ENCODE measurements around the gene GJA3.

Gene GJA3

DNA sequence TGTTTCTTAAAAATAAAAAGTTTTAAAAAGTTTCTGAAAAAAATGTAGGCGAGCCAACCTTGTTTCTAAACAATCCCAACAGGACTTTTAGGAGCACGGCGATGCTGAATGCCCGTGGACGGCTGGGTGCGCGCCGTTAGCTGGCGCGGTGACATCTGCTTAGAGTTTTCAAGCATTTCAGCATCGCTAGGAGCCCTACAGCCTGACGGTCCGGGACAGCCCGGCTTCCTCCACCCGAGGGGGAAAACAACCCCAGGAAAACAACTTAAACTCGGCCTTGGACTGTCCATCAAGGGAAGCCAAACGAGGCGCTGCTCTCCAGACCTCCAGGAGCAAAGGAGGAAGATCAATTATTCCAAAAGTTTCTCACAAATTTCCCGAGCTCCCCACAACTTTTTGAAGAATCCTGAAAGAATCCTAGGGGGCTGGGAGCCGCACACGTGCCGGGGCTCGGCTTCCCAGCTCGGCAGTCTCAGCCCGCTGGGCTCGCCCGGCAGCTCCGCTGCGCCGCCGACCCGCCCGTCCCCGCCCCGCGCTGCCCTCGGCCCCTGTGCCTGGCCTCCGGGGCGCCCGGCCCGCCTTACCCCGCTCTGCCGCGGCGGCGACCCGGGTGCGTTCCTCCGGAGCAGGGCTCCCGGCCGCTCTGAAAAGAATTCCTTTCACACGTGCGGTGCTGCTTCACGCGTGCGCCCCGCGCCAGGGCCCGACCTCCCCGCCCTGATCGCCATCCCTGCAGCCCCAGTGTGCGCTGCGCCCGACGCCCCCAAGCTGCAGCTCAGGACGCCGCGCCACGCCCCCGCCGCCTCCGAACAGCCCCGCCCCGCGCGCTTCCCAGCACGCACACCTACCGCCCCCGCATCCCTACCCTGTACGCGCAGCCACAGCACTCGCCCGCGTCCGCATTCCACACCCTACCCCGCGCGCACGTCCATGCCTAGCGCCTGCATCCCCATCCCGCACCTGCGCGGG, at the start of gene GJA3:
Gene GJA3 (minus strand): TSS at position 747 of the 969 bp plus-strand sequence. CDS start 17,764 bp downstream, outside the sequence.
- DNase-seq (ENCODE audit: low read depth in 2 of 2): peak in 1 of 2 donors; percentile 35

DNA sequence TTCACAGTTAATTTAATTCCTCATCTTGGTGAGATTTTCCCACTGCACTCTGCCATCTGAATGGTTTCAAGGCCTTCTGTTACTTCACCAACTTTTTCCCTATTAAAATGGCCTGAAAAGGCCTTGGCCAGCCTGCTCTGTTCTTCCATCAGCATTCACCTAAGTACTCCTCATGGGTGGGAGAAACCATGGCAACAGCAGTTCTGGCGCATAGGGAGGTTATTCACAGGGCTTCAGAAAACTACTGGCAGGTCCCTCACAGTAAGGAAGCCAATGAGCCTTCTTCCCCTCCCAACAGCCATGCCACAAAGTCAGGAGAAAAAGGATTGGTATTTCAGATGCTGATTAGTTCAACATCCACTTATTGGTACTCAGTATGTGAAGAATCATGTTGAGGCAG, 49.1 kb upstream of the GJA3 start:
- DNase-seq (ENCODE audit: low read depth in 2 of 2): no peak

DNA sequence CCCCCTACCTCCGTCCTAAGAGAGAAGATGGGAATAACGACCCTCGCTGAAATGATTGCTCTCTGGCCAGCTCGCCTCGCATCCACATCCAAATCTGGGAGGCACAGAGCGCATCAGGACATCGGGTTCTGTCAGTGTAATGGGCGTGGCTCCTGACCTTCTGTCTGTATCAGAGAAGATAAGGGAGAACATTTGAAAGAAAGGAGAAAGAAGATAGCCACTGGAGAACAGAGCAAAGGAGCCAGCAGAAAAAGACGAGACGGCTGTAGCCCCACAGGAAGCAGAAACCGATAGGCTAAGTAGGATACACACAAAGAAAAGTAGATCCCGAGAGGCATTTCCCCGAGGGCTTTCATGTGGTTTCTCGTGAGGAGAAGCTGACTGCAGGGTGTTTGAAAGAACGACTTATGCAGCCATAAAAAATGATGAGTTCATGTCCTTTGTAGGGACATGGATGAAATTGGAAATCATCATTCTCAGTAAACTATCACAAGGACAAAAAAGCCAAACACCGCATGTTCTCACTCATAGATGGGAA, 45.9 kb upstream of the GJA3 start:
- no peak for DNase-seq (ENCODE audit: low read depth in 2 of 2)

DNA sequence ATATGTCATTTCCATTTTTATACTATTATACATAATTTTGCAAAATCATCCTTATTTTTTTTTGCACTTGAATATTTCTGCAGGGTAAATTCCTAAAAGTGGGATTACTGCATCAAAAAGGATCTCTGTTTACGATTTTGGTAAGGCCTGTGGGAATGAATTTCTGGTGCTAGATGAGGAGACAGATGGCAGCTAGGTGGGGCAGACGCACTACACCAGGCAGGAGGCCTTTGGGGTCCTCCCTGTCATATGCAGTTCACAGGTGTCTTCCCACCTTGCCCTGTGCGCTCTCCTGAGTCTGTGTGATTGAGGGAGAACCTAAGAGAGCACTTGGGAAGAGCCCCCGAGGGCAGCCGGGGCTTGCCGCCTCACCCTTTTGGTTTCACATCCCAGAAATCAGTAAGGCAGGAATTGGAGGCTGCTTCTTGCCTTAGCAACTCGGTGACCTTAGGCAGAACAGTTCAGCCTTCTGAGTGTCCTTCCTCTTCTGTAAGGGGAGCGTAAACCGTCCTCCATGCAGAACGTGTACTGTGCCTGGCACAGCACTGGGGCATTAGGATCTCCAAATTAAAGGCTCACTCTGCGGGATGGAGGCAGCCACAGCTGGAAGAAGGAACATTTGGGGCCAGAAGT, 45.3 kb upstream of the GJA3 start:
- DNase-seq (ENCODE audit: low read depth in 2 of 2): no peak

DNA sequence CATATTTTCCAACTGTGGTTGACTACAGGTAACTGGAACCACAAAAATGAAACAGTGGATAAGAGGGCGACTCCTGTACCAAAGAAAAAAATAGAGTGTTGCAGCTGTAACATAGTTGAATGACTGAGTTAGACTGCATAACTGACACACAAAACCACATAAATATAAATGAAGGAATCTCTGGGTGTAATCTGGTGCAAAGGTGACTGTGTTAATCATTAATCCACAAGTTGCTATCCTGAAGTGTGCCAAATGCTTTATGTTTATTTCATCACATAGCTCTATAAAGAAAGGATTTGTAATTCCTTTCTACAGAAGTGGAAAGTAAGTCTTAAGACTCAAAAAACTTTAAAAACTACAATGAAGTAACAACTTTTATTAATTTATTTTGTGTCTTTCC, 37.9 kb upstream of the GJA3 start:
- no peak for DNase-seq (ENCODE audit: low read depth in 2 of 2)

DNA sequence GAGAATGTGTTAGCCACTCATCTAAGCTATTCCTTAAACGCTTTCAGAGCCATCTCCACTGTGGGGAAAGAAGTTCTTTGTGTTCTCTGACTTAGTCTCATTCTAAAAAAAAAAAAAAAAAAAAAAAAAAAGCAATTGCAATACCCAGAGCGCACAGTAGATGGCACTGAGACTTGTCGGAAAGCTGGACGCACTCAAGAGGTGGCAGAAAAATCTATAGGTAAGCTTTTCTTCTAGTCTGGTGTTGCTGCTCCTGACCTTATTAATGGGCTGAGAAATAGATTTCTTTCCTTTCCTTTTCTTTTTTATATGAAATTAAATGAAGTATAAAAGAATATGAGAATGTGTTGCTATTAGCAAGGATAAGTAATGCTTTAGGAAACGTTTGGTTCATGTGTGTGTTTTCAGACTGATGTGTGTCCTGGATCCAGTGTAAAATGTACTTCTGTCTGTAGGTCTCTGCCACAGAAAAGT, 36.5 kb upstream of the GJA3 start:
- DNase-seq (ENCODE audit: low read depth in 2 of 2): no peak

DNA sequence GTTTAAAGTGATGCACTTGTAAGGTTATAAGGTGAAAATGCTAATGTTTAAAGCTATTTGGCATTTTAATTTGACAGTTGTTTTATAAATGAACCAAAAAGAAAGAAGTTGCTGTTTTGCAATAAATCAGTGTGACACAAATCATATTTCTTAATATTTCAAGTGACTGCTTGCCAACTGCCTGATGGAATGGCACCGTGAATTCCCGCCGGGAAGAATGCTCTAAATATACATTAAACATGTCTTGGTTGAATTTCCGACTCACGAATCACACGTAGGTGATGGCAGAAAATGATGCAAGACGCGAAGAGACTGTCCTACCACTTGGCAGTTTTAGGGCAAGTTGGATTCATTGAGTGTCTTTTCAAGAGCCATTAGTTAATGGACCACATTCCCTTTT, 34.9 kb upstream of the GJA3 start:
- DNase-seq (ENCODE audit: low read depth in 2 of 2): no peak

DNA sequence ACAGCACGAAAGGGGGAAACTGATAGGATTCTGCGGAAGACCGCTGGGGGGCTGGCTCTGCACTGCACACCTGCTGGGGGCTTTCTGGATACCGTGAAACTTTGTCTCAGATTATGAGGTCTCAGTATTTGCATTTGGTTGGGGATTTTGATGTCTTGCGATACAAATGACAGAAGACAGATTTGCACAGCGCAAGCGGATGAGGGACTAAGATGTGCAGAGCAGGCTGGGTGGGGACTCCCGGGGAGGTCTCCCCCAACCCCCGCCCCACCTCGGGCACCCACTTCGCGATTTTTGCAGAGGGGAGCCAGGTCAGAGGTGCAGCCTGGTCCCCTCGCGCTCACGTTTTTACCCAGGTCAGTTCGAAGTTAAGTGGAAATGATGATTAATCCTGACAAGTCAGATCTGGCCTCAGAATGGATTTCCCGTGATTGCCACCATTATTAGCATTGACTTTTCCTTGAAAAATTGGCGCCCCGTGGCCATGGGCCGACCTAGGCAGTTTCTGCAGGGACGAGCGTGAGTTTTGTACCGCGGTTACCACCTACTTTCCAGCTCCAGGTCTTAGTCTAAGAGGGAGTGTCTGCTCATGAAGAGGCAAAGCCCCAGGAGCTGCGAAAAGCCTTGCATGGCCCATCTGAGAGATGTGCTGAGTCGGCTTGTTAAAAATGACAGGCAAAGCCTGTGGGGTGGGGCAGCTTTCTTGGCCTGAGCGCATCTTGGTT, 33.2 kb upstream of the GJA3 start:
- no peak for DNase-seq (ENCODE audit: low read depth in 2 of 2)

DNA sequence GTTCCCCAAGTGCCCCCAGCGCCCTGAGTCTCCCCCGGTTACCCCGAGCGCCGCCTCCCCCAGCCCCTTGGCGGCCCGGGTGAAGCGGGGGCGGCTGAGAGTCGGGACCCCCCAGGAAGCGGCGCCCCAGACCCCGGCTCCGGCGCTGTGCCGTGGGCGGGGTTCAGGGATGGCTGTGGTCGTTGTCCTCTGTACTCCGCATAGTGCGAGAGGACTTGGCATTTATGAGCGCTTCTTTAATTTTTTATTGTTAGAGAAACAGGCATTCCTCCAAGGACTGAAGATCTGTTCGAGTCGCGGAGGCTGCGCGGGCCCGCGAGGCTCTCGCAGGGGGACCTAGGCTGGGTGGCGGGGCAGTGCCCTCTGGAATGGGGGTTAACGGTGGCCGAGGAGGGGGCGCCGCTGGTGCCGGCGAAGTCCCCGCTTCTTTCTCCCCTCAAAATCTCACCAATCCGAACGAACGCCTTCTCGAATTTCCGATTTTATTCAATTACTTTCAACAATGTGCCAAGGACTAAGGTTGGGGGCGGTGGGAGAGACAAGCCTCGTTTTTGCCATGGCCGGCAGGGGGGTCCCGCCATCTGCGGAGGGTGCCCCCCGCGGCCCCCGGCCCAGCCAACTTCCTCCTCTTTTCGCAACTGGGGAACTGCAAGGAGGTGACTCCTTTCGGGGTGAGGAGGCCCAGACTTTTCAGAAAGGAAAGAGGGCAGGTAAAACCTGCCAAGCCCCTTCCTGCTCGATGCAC, 32.5 kb upstream of the GJA3 start:
- no peak for DNase-seq (ENCODE audit: low read depth in 2 of 2)

DNA sequence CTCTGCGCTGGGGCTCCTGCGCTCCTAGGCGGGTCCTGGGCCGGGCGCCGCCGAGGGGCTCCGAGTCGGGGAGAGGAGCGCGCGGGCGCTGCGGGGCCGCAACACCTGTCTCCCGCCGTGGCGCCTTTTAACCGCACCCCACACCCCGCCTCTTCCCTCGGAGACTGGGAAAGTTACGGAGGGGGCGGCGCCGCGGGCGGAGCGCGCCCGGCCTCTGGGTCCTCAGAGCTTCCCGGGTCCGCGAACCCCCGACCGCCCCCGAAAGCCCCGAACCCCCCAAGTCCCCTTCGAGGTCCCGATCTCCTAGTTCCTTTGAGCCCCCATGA, 31.9 kb upstream of the GJA3 start, which contains the start of gene GJB2:
Gene GJB2 (minus strand): TSS at position 103 of the 326 bp plus-strand sequence. CDS start 3,357 bp downstream, outside the sequence.
- DNase-seq (ENCODE audit: low read depth in 2 of 2): no peak

DNA sequence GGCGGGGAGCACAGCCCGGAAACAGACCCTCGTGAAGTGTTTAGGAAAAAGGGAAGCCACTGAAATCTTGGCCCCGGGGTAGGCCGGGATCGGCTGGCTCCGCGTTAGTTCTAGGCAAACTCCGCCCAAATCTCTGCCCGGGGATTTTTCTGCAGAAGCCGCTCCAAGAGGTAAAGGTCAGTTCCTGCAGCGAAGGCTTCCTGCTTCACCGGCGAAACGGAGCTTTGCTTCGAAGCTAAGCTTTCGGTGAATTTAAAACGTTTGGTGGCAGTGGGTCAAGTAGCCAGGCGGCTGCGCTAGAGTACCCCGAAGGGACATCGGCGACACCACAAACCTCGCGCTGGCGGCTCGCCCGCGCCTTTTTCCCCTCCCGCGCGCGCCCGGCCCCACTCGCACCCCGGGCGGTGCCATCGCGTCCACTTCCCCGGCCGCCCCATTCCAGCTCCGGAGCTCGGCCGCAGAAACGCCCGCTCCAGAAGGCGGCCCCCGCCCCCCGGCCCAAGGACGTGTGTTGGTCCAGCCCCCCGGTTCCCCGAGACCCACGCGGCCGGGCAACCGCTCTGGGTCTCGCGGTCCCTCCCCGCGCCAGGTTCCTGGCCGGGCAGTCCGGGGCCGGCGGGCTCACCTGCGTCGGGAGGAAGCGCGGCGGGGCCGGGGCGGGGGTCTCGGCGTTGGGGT, 31.4 kb upstream of the GJA3 start:
- DNase-seq (ENCODE audit: low read depth in 2 of 2): no peak

DNA sequence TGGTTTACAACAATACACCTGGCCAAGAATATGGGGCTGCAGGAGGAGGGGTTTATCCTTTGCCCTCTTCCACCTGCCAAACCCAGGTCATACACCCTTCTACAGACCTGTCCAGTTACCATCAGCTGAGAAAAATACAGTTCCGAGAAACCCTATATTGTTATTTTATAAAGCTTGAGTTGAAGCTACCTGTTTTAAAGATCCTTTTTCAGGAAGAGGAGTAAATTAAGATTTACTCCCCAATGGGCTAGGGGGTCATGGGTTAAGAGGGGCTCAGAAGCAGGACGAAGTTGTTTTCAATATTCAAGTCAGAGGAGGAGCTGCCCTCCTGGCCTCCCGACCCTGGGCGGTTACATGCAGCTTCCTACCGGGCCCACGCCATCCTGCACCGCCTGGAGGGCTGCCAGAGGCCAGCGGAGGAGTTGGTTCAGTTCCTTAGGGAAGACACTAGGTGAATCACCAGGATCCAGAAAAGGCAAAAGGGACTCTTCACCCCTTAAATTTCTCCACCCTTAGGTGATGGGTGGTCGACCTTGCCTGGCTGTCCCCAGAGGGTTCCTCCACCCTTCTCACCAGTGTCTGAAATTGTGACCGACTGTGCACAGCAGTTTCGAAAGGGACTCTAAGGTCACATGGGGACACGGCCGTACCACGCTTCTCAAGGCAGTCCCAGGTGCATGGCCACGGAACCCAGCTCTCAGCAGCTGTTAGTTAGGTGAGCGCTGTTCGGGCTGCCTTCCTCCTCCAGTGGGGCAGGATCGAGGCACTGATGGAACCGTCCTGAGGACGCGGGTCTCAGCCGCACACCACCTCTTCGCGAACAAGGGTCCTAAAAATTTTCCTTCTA, 30.7 kb upstream of the GJA3 start:
- DNase-seq (ENCODE audit: low read depth in 2 of 2): no peak

DNA sequence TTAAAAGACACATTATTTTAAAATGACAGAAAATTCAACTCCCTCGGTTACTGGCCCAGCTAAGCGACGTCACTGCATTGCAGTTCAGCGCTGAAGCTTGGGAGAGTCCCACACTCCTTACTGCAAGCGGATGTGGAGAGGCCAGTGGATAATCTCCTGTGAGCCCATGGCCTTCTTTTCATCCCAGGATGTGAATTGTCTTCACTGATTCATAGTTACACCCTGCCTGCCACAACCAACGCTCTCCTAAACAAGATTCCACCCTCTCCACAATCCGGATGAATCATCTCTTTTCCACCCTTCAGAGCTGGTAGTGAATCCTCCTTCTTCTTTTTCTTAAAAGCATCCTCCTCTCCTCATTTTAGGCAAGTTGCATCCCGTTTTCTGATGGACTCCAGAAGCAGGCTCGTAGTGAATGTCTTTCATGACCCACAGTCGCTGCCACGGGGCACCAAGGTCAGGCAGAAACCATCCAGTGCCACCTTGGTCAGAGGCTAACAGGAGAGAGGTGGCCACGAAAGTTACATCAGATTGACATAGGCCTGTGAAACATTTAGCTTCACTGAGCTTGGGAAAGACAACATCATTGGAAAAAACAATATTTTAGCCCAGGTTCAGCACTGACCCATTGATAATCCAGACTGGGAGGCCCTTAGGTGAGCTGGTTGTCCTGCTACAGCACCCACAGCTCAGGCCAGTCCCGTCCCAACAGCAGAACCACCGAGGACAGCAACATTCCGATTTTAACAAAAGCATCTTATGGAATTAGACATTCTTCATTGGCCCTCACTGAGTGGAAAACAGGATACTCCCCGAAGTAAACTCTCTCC, 29.8 kb upstream of the GJA3 start:
- DNase-seq (ENCODE audit: low read depth in 2 of 2): no peak

DNA sequence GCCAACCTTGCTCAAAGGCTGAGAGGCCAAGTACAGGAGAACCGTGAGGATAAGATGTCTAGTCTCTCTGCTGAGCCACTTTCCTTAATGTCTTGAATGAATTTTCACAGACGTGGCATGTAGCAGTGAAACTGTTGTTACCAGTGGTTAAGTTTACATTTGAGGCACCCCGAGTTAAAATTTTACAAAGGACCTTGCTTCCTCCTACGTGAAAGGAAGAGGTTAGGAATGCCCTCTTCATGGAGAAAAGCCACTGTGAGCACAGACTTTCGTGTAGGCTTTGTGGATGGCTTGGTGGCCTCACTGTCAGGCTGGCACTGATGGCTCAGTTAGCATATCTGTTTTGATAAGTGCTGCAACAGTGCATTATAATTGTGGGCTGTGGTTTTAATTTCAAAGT, 29.2 kb upstream of the GJA3 start:
- DNase-seq (ENCODE audit: low read depth in 2 of 2): no peak

DNA sequence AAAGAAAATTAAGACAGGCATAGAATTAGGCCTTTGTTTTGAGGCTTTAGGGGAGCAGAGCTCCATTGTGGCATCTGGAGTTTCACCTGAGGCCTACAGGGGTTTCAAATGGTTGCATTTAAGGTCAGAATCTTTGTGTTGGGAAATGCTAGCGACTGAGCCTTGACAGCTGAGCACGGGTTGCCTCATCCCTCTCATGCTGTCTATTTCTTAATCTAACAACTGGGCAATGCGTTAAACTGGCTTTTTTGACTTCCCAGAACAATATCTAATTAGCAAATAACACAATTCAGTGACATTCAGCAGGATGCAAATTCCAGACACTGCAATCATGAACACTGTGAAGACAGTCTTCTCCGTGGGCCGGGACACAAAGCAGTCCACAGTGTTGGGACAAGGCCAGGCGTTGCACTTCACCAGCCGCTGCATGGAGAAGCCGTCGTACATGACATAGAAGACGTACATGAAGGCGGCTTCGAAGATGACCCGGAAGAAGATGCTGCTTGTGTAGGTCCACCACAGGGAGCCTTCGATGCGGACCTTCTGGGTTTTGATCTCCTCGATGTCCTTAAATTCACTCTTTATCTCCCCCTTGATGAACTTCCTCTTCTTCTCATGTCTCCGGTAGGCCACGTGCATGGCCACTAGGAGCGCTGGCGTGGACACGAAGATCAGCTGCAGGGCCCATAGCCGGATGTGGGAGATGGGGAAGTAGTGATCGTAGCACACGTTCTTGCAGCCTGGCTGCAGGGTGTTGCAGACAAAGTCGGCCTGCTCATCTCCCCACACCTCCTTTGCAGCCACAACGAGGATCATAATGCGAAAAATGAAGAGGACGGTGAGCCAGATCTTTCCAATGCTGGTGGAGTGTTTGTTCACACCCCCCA, 28.1 kb upstream of the GJA3 start:
- DNase-seq (ENCODE audit: low read depth in 2 of 2): no peak

DNA sequence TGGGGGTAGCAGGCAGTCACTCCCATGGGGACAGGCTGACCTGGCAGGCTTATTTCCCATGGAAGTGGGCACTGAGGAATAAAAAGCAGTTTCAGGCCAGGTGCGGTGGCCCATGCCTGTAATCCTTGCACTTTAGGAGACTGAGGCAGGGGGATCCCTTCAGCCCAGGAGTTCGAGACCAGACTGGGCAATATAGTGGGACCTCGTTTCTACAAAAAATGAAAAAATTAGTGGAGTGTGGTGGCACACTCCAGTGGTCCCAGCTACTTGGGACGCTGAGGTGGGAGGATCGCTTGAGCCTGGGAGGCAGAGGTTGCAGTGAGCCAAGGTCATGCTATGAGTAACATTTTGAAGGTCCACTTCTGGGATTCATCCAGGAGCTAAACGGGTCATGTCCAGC, 25.9 kb upstream of the GJA3 start:
- DNase-seq (ENCODE audit: low read depth in 2 of 2): no peak

DNA sequence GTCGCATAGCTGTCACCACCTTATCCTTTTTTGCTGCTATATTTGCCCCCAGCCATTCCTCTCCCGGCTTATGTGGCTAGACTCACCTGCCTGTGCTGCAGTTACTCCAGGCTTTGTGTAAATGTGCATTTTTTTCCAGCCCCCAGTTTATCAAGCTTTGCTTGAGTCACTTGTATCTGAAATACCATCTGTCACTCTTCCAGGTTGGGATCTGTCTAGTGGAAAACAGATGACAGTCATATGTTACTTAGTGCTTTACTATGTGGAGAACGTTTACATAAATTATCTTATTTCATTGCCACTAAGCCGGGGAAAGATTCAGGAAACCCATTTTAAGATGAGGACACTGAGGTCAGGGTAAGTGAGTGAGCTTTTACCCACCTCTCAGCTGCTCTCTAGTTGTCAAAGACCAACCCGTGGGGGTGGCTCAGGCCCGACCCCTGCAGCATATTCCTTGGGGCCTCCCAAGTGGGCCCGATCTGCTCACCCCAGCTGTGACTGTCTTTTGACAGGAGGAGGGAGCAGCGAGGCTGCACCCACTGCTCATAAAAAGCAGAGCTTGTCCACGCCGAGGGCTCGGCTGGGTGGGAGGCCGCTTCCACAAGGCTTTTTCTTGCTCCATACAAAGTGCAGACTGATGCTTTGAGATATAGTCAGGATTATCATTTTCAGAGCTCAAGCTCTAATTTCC, 24.7 kb upstream of the GJA3 start:
- DNase-seq (ENCODE audit: low read depth in 2 of 2): no peak

Measured in stimulated activated CD4-positive, alpha-beta T cell treated with anti-CD3 and anti-CD28 coated beads, Interleukin-15, amount 100 ng/mL, for 48 hours (primary cell).